ENCODE measurements around the gene ATP10A. TPM values are rescaled to one million over a fixed set of nuclear protein-coding genes. Genes with fewer than 3 reads are reported as not detected.

ATP10A gene
- total and polyA plus RNA-seq, 2 experiments from 2014 or later: 0.75 to 0.77 TPM

DNA sequence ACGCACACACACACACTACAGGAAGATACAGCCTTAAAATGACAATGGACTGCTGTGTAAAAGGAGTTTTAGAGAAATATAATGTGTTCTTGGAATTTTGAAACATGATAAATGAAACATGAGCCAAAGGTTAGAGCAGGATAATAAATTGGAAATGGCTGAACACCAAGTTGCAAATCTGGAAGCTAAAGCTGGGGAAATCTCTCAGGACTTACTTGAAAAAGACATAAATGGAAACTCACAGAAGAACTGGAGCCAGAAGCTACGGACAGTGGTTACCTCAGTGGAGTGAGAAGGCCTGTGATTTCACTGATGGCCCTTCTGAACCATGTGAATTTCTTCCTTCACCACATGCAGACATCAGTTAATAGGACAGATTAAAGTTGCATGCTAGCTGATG is 37.3 kb upstream of the ATP10A start:
- H3K4me2 ChIP-seq: no peak overlapping the region
- H3K4me1 ChIP-seq (ENCODE audit: insufficient read depth): no peaks in the 10 kb centered on the region
- no peaks in the 10 kb centered on the region for H3K79me2 ChIP-seq
- H4K20me1 ChIP-seq (ENCODE audit: insufficient read depth, poor library complexity, severe bottlenecking): no peaks in the 10 kb centered on the region
- no peak overlapping the region for H3K4me3 ChIP-seq
- TF ChIP-seq EZH2phosphoT487 (IDR thresholded peaks at IDR 0.05; ENCODE audit: low read depth, severe bottlenecking, unreplicated experiment): no peak
- TF ChIP-seq, protein P1, sequence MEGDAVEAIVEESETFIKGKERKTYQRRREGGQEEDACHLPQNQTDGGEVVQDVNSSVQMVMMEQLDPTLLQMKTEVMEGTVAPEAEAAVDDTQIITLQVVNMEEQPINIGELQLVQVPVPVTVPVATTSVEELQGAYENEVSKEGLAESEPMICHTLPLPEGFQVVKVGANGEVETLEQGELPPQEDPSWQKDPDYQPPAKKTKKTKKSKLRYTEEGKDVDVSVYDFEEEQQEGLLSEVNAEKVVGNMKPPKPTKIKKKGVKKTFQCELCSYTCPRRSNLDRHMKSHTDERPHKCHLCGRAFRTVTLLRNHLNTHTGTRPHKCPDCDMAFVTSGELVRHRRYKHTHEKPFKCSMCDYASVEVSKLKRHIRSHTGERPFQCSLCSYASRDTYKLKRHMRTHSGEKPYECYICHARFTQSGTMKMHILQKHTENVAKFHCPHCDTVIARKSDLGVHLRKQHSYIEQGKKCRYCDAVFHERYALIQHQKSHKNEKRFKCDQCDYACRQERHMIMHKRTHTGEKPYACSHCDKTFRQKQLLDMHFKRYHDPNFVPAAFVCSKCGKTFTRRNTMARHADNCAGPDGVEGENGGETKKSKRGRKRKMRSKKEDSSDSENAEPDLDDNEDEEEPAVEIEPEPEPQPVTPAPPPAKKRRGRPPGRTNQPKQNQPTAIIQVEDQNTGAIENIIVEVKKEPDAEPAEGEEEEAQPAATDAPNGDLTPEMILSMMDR (IDR thresholded peaks at IDR 0.05; ENCODE audit: poor library complexity): no peak
- TF ChIP-seq EZH2 (IDR thresholded peaks at IDR 0.05; ENCODE audit: borderline replicate concordance): no peak
- no peaks in the 10 kb centered on the region for H3K36me3 ChIP-seq (replicated peaks; ENCODE audit: insufficient read depth, low read depth)
- WGBS (ENCODE audit: low lambda C conversion rate, missing lambda C conversion rate): 93% methylated on average over 2 of the region's 2 CpGs
- H2AFZ ChIP-seq: no peak overlapping the region
- DNase-seq (ENCODE audit: low spot score): no peak
- no peaks in the 10 kb centered on the region for H3K27me3 ChIP-seq
- H3K27ac ChIP-seq: no peak overlapping the region
- no peaks in the 10 kb centered on the region for H3K9me3 ChIP-seq (ENCODE audit: low read depth)
- H3K9me2 ChIP-seq (replicated peaks; ENCODE audit: insufficient read depth): no peaks in the 10 kb centered on the region

DNA sequence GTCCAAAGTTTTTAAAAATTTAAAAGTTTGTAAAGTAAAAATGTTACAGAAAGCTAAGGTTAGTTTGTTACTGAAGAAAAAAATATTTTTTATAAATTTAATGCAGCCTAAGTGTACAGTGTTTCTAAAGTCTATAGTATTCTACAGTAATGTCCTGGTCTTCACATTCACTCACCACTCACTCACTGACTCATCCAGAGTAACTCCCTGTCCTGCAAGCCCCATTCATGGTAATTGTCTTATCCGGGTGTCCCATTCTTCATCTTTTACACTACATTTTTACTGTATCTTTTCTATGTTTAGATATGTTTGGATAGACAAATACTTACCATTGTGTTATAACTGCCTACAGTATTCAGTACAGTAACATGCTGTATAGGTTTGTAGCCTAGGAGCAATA is 36.7 kb upstream of the ATP10A start:
- H3K36me3 ChIP-seq (replicated peaks; ENCODE audit: insufficient read depth, low read depth): no peaks in the 10 kb centered on the region
- H3K27ac ChIP-seq: no peak overlapping the region
- no peaks in the 10 kb centered on the region for H3K27me3 ChIP-seq
- H2AFZ ChIP-seq: no peak overlapping the region
- no peak for DNase-seq (ENCODE audit: low spot score)
- no peak overlapping the region for H3K4me2 ChIP-seq
- no peaks in the 10 kb centered on the region for H3K4me1 ChIP-seq (ENCODE audit: insufficient read depth)
- no peaks in the 10 kb centered on the region for H4K20me1 ChIP-seq (ENCODE audit: insufficient read depth, poor library complexity, severe bottlenecking)
- no peaks in the 10 kb centered on the region for H3K79me2 ChIP-seq
- no peak overlapping the region for H3K4me3 ChIP-seq
- TF ChIP-seq EZH2 (IDR thresholded peaks at IDR 0.05; ENCODE audit: borderline replicate concordance) (no peak), EZH2phosphoT487 (IDR thresholded peaks at IDR 0.05; ENCODE audit: low read depth, severe bottlenecking, unreplicated experiment) (no peak)
- TF ChIP-seq, protein P1 (IDR thresholded peaks at IDR 0.05; ENCODE audit: poor library complexity): no peak
- H3K9me3 ChIP-seq (ENCODE audit: low read depth): no peaks in the 10 kb centered on the region
- 91% methylated on average over 1 of the region's 1 CpG for WGBS (ENCODE audit: low lambda C conversion rate, missing lambda C conversion rate)
- H3K9me2 ChIP-seq (replicated peaks; ENCODE audit: insufficient read depth): no peaks in the 10 kb centered on the region

DNA sequence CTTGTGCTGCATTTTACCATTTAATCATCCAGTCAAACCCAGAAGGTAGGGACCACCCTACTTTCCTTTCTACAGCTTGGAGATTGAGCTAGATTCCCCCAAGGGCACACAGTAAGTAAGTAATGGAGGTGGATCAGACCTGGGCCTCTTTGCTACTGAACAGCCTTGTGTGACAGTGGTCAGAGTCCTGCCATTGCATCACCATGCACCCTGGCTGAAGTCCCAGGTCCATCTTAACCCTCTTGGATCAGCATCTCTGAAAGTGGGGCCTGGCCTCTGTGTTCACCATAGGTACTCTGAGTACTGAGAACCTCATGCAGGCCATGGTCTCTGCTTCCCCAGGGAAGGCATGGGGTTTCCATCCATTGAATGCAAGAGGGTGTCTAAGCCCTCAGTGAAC is 34.5 kb upstream of the ATP10A start:
- Histone ChIP-seq H3K36me3 (replicated peaks; ENCODE audit: insufficient read depth, low read depth) (no peaks in the 10 kb centered on the region), H3K79me2 (no peaks in the 10 kb centered on the region), H3K4me1 (ENCODE audit: insufficient read depth) (no peaks in the 10 kb centered on the region), H3K9me3 (ENCODE audit: low read depth) (no peaks in the 10 kb centered on the region), H3K9me2 (replicated peaks; ENCODE audit: insufficient read depth) (no peaks in the 10 kb centered on the region), H3K4me3 (no peak overlapping the region), H4K20me1 (ENCODE audit: insufficient read depth, poor library complexity, severe bottlenecking) (no peaks in the 10 kb centered on the region), H2AFZ (no peak overlapping the region), H3K27me3 (no peaks in the 10 kb centered on the region), H3K27ac (no peak overlapping the region), H3K4me2 (no peak overlapping the region)
- TF ChIP-seq EZH2phosphoT487 (IDR thresholded peaks at IDR 0.05; ENCODE audit: low read depth, severe bottlenecking, unreplicated experiment) (no peak), EZH2 (IDR thresholded peaks at IDR 0.05; ENCODE audit: borderline replicate concordance) (no peak)
- TF ChIP-seq, protein P1 (IDR thresholded peaks at IDR 0.05; ENCODE audit: poor library complexity): no peak
- DNase-seq (ENCODE audit: low spot score): no peak

DNA sequence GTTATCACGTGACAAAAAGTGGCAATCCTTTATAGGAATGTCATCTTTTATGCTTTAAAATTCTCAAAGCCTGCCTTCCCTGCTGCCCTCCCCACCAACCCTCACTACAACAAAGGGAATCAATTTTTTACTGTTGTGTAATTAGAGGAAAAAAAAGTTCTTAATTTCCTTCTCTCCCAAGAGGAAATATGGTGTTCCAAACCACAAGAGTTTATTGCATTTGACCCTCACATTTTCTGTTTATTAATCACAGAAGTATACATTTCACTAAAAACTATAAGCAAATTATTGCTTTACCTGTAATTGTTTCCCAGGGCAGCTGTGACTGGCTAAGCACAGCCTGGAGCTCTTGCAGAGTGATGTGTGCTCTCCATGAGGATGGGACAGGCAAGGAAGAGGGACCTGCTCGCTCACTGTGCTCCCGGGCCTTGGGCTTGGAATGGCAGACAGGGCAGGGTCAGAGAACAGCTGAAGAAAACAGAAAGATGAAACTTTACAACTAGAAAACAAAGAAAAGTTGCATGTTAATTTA is 31.3 kb upstream of the ATP10A start:
- Histone ChIP-seq H3K4me1 (ENCODE audit: insufficient read depth) (no peaks in the 10 kb centered on the region), H3K4me3 (no peak overlapping the region), H3K36me3 (replicated peaks; ENCODE audit: insufficient read depth, low read depth) (no peaks in the 10 kb centered on the region), H2AFZ (no peak overlapping the region), H3K4me2 (no peak overlapping the region), H3K79me2 (no peaks in the 10 kb centered on the region), H3K9me2 (replicated peaks; ENCODE audit: insufficient read depth) (no peaks in the 10 kb centered on the region), H4K20me1 (ENCODE audit: insufficient read depth, poor library complexity, severe bottlenecking) (no peaks in the 10 kb centered on the region), H3K27me3 (no peaks in the 10 kb centered on the region), H3K27ac (no peak overlapping the region), H3K9me3 (ENCODE audit: low read depth) (no peaks in the 10 kb centered on the region)
- no peak for DNase-seq (ENCODE audit: low spot score)
- WGBS (ENCODE audit: low lambda C conversion rate, missing lambda C conversion rate): 85% methylated on average over 3 of the region's 3 CpGs
- TF ChIP-seq, protein P1 (IDR thresholded peaks at IDR 0.05; ENCODE audit: poor library complexity): no peak
- TF ChIP-seq EZH2phosphoT487 (IDR thresholded peaks at IDR 0.05; ENCODE audit: low read depth, severe bottlenecking, unreplicated experiment): no peak
- TF ChIP-seq EZH2 (IDR thresholded peaks at IDR 0.05; ENCODE audit: borderline replicate concordance): no peak
